Heart right ventricle (tissue), 16 donors: ENCODE results near the gene VAV1. TPM values are rescaled to one million over a fixed set of nuclear protein-coding genes. Genes with fewer than 3 reads are reported as not detected.
"Not testable (repeated sequence)": the region's sequence is repeated elsewhere in the genome, so short reads cannot be mapped to it uniquely, and the experiment has no call there.

Experiments used
- ATAC-seq, 8 donors: fragments of 200-7000 bp; cut with Tn5 transposase; one replicate each; pipeline ENCODE4 v1.9.1; 2020; ENCODE audit warnings: mild to moderate bottlenecking in 8 of 8, moderate library complexity in 8 of 8, moderate number of reproducible peaks in 1 of 8
- DNase-seq, 2 donors: peaks; one replicate each; pipeline ENCODE4 v3.0.0-alpha.2; 2020
- H3K27ac ChIP-seq, 10 donors: fragments of 200-600 bp; sonication (generic) in 2 of 10; one replicate each; pipeline versions ENCODE4 v1.5.0 to v1.8.0; 2020 to 2022; ENCODE audit warnings: mild to moderate bottlenecking in 3 of 10
- H3K27me3 ChIP-seq, 7 donors: fragments of 200-600 bp; one replicate each; pipeline ENCODE4 v1.8.0; 2021 to 2022; ENCODE audit warnings: mild to moderate bottlenecking in 2 of 7
- H3K36me3 ChIP-seq, 9 donors: fragments of 200-600 bp; sonication (generic) in 1 of 9; one replicate each; pipeline versions ENCODE4 v1.5.0 to v1.8.0; 2020 to 2022; ENCODE audit warnings: mild to moderate bottlenecking in 2 of 9
- H3K4me1 ChIP-seq, 9 donors: fragments of 200-600 bp; sonication (generic) in 1 of 9; one replicate each; pipeline versions ENCODE4 v1.5.0 to v1.8.0; 2020 to 2022; ENCODE audit warnings: mild to moderate bottlenecking in 4 of 9
- H3K4me3 ChIP-seq, 10 donors: fragments of 200-600 bp; sonication (generic) in 2 of 10; one replicate each; pipeline versions ENCODE4 v1.5.0 to v1.8.0; 2020 to 2022; ENCODE audit warnings: mild to moderate bottlenecking in 7 of 10, moderate library complexity in 2 of 10
- H3K9me3 ChIP-seq, 11 donors: fragments of 200-600 bp in 10 of 11; sonication (generic) in 2 of 11; one replicate each; pipeline versions ENCODE4 v1.5.0 to v1.8.0; 2013 to 2022; ENCODE audit warnings: mild to moderate bottlenecking in 2 of 11, control low read depth in 1 of 11, moderate library complexity in 1 of 11
- WGBS, 2 donors: extraction: QIAGEN DNeasy Blood & Tissue Kit; methylation state at CpG; one replicate each; pipeline ENCODE4 v1.1.7; 2013; ENCODE audit warnings: inconsistent platforms in 1 of 2; 5-methylcytosine and 5-hydroxymethylcytosine counted together
- intact Hi-C, 10 donors: fragments of 100-400 bp; cut with DNase I; formaldehyde crosslinking; loops; one replicate each; pipeline versions ENCODE4 v1.11.1 to v1.14.2; 2022
- polyA plus RNA-seq, 2 donors: library from polyadenylated mRNA; stranded (reverse); fragments of 200-250 nt; gene quantifications; one replicate each; pipeline ENCODE4 v1.2.3, GENCODE V29; 2013
- total RNA-seq, 10 donors: library from RNA; stranded (reverse); fragmentation: NEBNext Ultra II Directional in 3 of 10; extraction: Animal tissue kit (Norgen Biotek cat#: 25700) in 3 of 10; gene quantifications; one replicate each; pipeline versions ENCODE4 v1.2.1 to v1.2.4, GENCODE V29; 2021 to 2023
- TF ChIP-seq, protein P1 (sequence below), 9 donors: fragments of 200-600 bp; sonication (generic) in 2 of 9; IDR thresholded peaks; one replicate each; pipeline versions ENCODE4 v1.5.0 to v1.8.0; 2021 to 2022; ENCODE audit warnings: antibody characterized with exemption in 9 of 9, mild to moderate bottlenecking in 5 of 9, moderate library complexity in 1 of 9
- donor health status: Arrhythmogenic right ventricular cardiomyopathy.
- donor health status: ischemic (EF 13 %, LVEDD 7.1; RV severe dilation, severe dysfunction).
- donor health status: healthy with polysubstance abuse.
- donor health status: DM: no; HTN: yes; CAD: no.
- donor health status: DM: no; HTN: no; CAD: no.
- donor health status: ischemic (EF 25% LVEDD 6.9; RV normal size, moderate dysfunction).
- donor health status: ischemic (EF 25% LVEDD 5.7; RV mildly dilated, moderate dysfunction).
- donor health status: healthy.
- donor health status: DM: yes; HTN: yes; CAD: no.
- donor health status: Ischemic cardiomyopathy.
- donor health status: ischemic (EF 35%, LVEDD 5.7; RV mildly dilated, moderate dysfunction).
- donor health status: nonischemic (EF 11% LVEDD 7.7; RV severe dilation, severe dysfunction).
- donor health status: DM: yes; HTN: yes; CAD: no.
- donor health status: PGD.
- donor health status: ischemic (EF 29% LVEDD 5.4; RV normal size, mild dysfunction).
- donor health status: nonischemic (EF 23%, LVEDD 6.1; RV moderate dilation, normal function).

The VAV1 gene
- total and polyA plus RNA-seq, 12 donors: 0.45 to 11.0 (median 1.4) TPM

DNA sequence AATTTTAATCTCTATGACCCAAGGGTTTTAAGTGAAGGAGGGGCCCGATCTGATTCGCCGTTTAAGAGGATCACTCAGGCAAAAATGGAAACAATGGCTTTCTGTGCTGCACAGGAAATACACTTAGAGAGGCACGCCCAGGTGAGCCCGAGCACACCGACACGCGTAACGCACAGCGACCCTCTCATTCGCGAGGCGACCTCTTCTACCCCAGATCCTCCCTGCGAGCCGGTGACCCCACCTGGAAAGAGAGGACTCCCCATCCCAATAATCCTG, 5.5 kb upstream of the VAV1 start:
- ATAC-seq: peak in 7 of 8 donors; percentile 10 to 63 (median 48)
- WGBS, 2 donors: 0 to 2% methylated on average over 15 of the region's 15 CpGs
- intact Hi-C loops: loop anchor here in 2 of 10 donors (10.0 kb wide), 1 partner anchor 132 kb away; no protein-coding TSS in a partner anchor
- Histone ChIP-seq H3K4me3 (peak overlapping the region in 9 of 10 donors; percentile 21 to 55 (median 40)), H3K9me3 (no peaks in the 10 kb centered on the region), H3K4me1 (peaks cover 3 to 38% (median 21%) of the 10 kb centered on the region in 9 donors), H3K36me3 (no peaks in the 10 kb centered on the region), H3K27ac (peak overlapping the region in 6 of 10 donors; percentile 45 to 74 (median 58)), H3K27me3 (peaks cover 7 to 65% (median 34%) of the 10 kb centered on the region in 7 donors)
- TF ChIP-seq, protein P1, sequence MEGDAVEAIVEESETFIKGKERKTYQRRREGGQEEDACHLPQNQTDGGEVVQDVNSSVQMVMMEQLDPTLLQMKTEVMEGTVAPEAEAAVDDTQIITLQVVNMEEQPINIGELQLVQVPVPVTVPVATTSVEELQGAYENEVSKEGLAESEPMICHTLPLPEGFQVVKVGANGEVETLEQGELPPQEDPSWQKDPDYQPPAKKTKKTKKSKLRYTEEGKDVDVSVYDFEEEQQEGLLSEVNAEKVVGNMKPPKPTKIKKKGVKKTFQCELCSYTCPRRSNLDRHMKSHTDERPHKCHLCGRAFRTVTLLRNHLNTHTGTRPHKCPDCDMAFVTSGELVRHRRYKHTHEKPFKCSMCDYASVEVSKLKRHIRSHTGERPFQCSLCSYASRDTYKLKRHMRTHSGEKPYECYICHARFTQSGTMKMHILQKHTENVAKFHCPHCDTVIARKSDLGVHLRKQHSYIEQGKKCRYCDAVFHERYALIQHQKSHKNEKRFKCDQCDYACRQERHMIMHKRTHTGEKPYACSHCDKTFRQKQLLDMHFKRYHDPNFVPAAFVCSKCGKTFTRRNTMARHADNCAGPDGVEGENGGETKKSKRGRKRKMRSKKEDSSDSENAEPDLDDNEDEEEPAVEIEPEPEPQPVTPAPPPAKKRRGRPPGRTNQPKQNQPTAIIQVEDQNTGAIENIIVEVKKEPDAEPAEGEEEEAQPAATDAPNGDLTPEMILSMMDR (IDR thresholded peaks at IDR 0.05): no peak
- no peak for DNase-seq

DNA sequence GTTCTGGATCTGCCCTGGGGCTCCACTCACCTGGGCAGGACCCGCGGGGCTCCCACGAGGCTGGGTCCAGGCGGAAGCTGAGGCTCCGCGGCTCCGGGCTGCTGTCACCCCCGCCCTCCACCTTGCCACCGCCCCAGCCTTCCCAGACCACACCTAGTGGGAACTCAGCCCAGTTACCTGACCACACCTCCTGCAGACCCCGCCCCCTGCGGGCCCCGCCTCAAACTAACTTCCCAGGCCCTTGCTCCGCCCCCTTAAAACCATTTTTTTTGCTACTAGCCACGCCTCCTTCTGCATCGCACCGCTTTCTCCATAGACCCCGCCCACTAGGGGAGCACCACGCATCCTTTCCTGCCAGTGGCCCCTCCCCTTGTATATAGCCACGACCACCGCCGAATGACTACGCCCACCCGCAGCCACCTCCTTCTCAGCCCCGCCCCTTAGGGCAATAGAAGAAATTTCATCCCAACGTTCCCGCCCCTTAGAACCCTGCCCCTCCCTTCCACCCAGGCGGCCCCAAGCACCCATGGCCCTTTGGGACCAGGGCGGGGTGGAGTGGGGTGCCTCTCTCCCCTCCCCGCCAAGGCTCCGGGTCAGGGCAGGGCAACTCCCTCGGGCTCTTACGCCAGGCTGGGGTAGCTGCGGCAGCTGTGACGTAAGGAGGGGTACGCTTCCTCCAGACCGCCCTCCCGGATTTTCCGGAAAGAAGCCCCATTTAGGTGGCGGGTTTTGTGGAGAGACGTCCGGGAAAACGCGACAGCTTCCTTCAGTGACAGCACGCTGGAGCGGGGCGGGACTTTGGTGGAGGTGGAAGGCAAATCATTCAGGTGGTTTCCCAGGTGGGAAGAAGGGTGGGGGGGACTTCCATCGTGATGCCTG, 4.9 kb upstream of the VAV1 start, which contains the start of gene SH2D3A:
TSS of gene SH2D3A (minus strand) at position 79 of the 879 bp plus-strand sequence. CDS start 3,687 bp downstream, outside the sequence.
- Histone ChIP-seq H3K4me3 (peak within 1 kb of the TSS in 9 of 10 donors; percentile 21 to 55 (median 40)), H3K27ac (peak within 1 kb of the TSS in 6 of 10 donors; percentile 45 to 74 (median 58)), H3K4me1 (peaks cover 3 to 38% (median 21%) of the 10 kb centered on the region in 9 donors), H3K36me3 (no peaks in the 10 kb centered on the region), H3K27me3 (peaks cover 7 to 69% (median 34%) of the 10 kb centered on the region in 7 donors), H3K9me3 (no peaks in the 10 kb centered on the region)
- WGBS, 2 donors: 2 to 4% methylated on average over 47 of the region's 47 CpGs
- peak; percentile 40 to 76 (median 70) for ATAC-seq
- TF ChIP-seq, protein P1 (IDR thresholded peaks at IDR 0.05): no peak
- intact Hi-C loops: loop anchor here in 2 of 10 donors (10.0 kb wide), 1 partner anchor 133 kb away; no protein-coding TSS in a partner anchor
- DNase-seq: peak; percentile 41 to 59

DNA sequence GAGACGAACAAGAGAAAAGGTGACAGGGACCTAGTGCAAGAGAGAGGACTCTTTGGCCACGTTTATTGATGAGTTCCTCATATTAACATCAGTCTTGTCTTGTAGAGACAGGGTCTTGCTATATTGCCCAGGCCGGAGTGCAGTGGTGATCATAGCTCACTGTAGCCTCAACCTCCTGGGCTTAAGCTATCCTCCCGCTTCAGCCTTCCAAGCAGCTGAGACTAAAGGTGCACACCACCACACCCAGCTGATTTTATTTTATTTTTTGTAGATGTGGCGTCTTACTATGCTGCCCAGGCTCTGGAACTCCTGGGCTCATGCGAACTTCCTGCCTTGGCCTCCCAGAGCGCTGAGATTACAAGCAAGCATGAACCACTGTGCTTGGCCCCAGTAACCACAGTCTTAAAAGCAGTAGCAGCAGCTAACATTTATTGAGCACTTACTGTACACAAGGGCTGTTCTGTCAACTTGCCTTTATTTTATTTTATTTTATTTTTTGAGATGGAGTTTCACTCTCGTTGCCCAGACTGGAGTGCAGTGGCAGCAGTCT, 4.2 kb upstream of the VAV1 start:
- TF ChIP-seq, protein P1 (IDR thresholded peaks at IDR 0.05): no peak
- DNase-seq (no peak), ATAC-seq (no peak)
- Histone ChIP-seq H3K4me1 (peaks cover 3 to 38% (median 21%) of the 10 kb centered on the region in 9 donors), H3K9me3 (no peaks in the 10 kb centered on the region), H3K27ac (peak overlapping the region in 1 of 10 donors; percentile 74), H3K27me3 (peaks cover 7 to 69% (median 34%) of the 10 kb centered on the region in 7 donors), H3K36me3 (no peaks in the 10 kb centered on the region), H3K4me3 (peak overlapping the region in 1 of 10 donors; percentile 55)
- intact Hi-C loops: loop anchor here in 2 of 10 donors (10.0 kb wide), 1 partner anchor 134 kb away; no protein-coding TSS in a partner anchor
- WGBS, 2 donors: 58 to 62% methylated on average over 8 of the region's 8 CpGs

DNA sequence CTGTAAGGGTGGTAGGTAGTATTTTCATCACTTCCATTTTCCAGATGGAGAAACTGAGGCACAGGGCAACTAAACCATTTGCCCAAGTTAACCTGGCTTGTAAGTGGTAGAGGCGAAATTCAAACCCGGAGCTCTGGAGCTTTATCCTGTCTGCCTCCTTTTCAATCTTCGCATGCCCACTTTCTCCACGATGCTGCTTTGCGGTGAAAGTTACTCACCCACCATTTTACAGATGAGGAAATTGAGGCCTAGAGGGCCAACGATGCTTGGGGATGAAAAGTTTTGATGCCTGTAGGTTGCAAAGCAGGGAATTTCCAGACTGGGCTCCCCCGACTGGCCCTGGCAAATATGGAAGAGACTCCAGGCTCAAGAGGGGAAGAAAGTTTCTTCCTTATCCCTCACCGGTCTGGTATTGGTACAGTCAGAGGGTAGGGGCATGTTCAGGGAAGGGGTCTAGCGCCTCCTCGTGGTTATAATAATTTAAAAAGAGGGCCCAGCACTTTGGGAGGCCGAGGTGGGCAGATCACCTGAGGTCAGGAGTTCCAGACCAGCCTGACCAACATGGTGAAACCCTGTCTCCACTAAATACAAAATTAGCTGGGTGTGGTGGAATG, 3.4 kb upstream of the VAV1 start:
- TF ChIP-seq, protein P1 (IDR thresholded peaks at IDR 0.05): peak in 8 of 9 donors; percentile 9 to 53 (median 42)
- WGBS, 2 donors: 56 to 59% methylated on average over 11 of the region's 11 CpGs
- Histone ChIP-seq H3K27ac (no peak overlapping the region), H3K27me3 (peaks cover 7 to 62% (median 34%) of the 10 kb centered on the region in 7 donors), H3K4me3 (no peak overlapping the region), H3K36me3 (no peaks in the 10 kb centered on the region), H3K9me3 (no peaks in the 10 kb centered on the region), H3K4me1 (peaks cover 3 to 38% (median 21%) of the 10 kb centered on the region in 9 donors)
- intact Hi-C loops: loop anchor here in 2 of 10 donors (10.0 kb wide), 1 partner anchor 134 kb away; no protein-coding TSS in a partner anchor
- no peak for ATAC-seq
- no peak for DNase-seq

DNA sequence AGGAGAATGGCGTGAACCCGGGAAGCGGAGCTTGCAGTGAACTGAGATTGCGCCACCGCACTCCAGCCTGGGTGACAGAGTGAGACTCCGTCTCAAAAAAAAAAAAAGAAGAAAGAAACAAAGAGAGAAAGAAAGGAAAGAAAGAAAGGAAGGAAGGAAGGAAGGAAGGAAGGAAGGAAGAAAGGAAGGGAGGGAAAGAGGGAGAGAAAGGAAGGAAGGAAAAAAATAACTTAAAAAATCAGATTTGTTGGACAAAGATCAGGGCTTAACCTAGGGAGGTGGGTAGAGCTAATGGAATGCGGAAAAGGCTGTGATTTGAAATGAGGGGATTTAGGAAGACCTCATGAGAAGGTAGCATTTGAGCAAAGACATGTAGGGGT, 870 bp upstream of the VAV1 start:
- DNase-seq, H3K36me3 ChIP-seq, ATAC-seq, H3K4me3 ChIP-seq, H3K9me3 ChIP-seq, intact Hi-C loops: not testable (repeated sequence)
- Histone ChIP-seq H3K27ac (peak overlapping the region in 1 of 10 donors; percentile 94), H3K4me1 (peaks cover 3 to 42% (median 13%) of the 10 kb centered on the region in 9 donors), H3K27me3 (peaks cover 7 to 36% (median 24%) of the 10 kb centered on the region in 7 donors)
- WGBS, 2 donors: 81 to 88% methylated on average over 7 of the region's 7 CpGs
